NCI-H1417 treated with DMSO at 0.1 percent for 48 hours (cell line): ENCODE measurements around the gene PLA2G4C.

Experiments
- DNase-seq: peaks from one replicate; lab custom pipeline; 2025; lab: John Stamatoyannopoulos, UW

The PLA2G4C gene

GRCh38 chr19:48110350-48110966 is at the start of gene PLA2G4C:
TSS of gene PLA2G4C (minus strand) at chr19:48110817. CDS start at chr19:48106529, 4,288 bp downstream.
- DNase-seq = peak; percentile 45

GRCh38 chr19:48158210-48158790 is 47.7 kb upstream of the PLA2G4C start:
- no peak for DNase-seq

GRCh38 chr19:48154003-48154402 is 43.4 kb upstream of the PLA2G4C start:
- DNase-seq = no peak

GRCh38 chr19:48152551-48152950 is 41.9 kb upstream of the PLA2G4C start:
- DNase-seq = no peak

GRCh38 chr19:48149430-48149829 is 38.8 kb upstream of the PLA2G4C start:
- DNase-seq = no peak

GRCh38 chr19:48148576-48148975 is 38.0 kb upstream of the PLA2G4C start:
- DNase-seq = no peak

GRCh38 chr19:48147597-48148175 is 37.1 kb upstream of the PLA2G4C start:
- DNase-seq = no peak

- no peak for DNase-seq
Observed at GRCh38 chr19:48139053-48139452, 28.4 kb upstream of the PLA2G4C start.

- no peak for DNase-seq
Observed at GRCh38 chr19:48137411-48137810, 26.8 kb upstream of the PLA2G4C start.

- no peak for DNase-seq
Observed at GRCh38 chr19:48136547-48136946, 25.9 kb upstream of the PLA2G4C start.

- no peak for DNase-seq
Observed at GRCh38 chr19:48135411-48135810, 24.8 kb upstream of the PLA2G4C start.

- no peak for DNase-seq
Observed at GRCh38 chr19:48133094-48133493, 22.5 kb upstream of the PLA2G4C start.

GRCh38 chr19:48127561-48127960 is 16.9 kb upstream of the PLA2G4C start:
- DNase-seq = no peak

GRCh38 chr19:48123907-48124651 is 13.5 kb upstream of the PLA2G4C start:
- no peak for DNase-seq

- no peak for DNase-seq
Observed at GRCh38 chr19:48122421-48122820, 11.8 kb upstream of the PLA2G4C start.

GRCh38 chr19:48121909-48122371 is 11.3 kb upstream of the PLA2G4C start:
- no peak for DNase-seq

GRCh38 chr19:48121066-48121465 is 10.4 kb upstream of the PLA2G4C start:
- DNase-seq = no peak

- DNase-seq = no peak
Observed at GRCh38 chr19:48120505-48120904, 9.9 kb upstream of the PLA2G4C start.

- DNase-seq = no peak
Observed at GRCh38 chr19:48118131-48118517, 7.5 kb upstream of the PLA2G4C start.

- no peak for DNase-seq
Observed at GRCh38 chr19:48117515-48118130, 7.0 kb upstream of the PLA2G4C start.

GRCh38 chr19:48113190-48113917 is 2.7 kb upstream of the PLA2G4C start:
- DNase-seq = no peak

- DNase-seq = no peak
Observed at GRCh38 chr19:48111280-48111679, 663 bp upstream of the PLA2G4C start.
